ENCODE results near the gene PGGT1B. TPM values are rescaled to one million over a fixed set of nuclear protein-coding genes. Genes with fewer than 3 reads are reported as not detected.

Gene PGGT1B
- total RNA-seq, 2 experiments from 2014 or later: 37.7 to 38.3 TPM

DNA sequence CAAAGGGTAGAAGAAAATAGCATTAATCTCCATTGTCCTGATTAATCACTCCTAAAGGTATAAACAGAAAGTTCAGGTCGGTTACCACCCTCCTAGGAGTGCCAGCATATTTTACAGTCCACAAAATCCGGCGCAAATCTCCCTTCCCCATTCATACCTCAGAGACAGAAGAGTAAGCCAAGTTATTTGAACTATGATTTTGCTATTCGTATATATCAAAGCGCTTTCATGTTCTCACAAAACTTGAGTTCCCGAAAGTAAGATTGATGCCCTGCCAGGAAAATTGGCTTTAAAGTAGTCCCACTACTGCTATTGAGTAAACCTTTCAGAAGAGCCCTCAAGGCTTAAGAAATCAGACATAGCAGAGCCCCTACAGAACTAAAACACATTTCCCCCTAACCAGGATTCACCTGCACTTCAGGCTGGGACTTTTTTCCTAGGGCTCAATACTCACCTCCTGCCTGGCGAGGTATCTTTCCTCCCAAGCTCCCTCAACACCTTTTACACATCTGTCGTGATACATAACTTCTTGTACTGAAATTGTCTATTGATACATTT lies 71.1 kb downstream of the PGGT1B start:
- intact Hi-C loops (cut with micrococcal nuclease): no loop called here
- TF ChIP-seq CTCF (IDR thresholded peaks at IDR 0.05): no peak
- no peak overlapping the region for H3K4me3 Mint-ChIP-seq
- CTCF ChIA-PET: no interaction called here
- no peaks in the 10 kb centered on the region for H3K9me3 Mint-ChIP-seq
- POLR2A ChIA-PET: no interaction called here
- peaks cover 4% of the 10 kb centered on the region for H3K27me3 Mint-ChIP-seq
- ATAC-seq: no peak
- H3K36me3 Mint-ChIP-seq (ENCODE audit: low read depth): no peaks in the 10 kb centered on the region
- H3K27ac Mint-ChIP-seq: no peak overlapping the region
- DNase-seq: no peak
- no peaks in the 10 kb centered on the region for H3K4me1 Mint-ChIP-seq (ENCODE audit: low read depth)

- Mint-ChIP-seq H3K4me3 (no peak overlapping the region), H3K4me1 (ENCODE audit: low read depth) (no peaks in the 10 kb centered on the region), H3K9me3 (no peaks in the 10 kb centered on the region), H3K36me3 (ENCODE audit: low read depth) (no peaks in the 10 kb centered on the region), H3K27ac (no peak overlapping the region), H3K27me3 (peaks cover 8% of the 10 kb centered on the region)
- POLR2A ChIA-PET: no interaction called here
- DNase-seq (no peak), ATAC-seq (no peak)
- intact Hi-C loops (cut with micrococcal nuclease): no loop called here
- CTCF ChIA-PET: no interaction called here
- no peak for TF ChIP-seq CTCF (IDR thresholded peaks at IDR 0.05)
Observed at GRCh38 chr5:115190388-115190787, 72.3 kb downstream of the PGGT1B start.

- ATAC-seq: no peak
- H3K4me3 Mint-ChIP-seq: no peak overlapping the region
- ChIA-PET CTCF (interaction anchor here (2.1 kb wide), 1 partner anchor 92 kb away, joined by 5 read pairs; no protein-coding TSS in a partner anchor), POLR2A (no interaction called here)
- peaks cover 10% of the 10 kb centered on the region for H3K27me3 Mint-ChIP-seq
- intact Hi-C loops (cut with micrococcal nuclease): no loop called here
- H3K27ac Mint-ChIP-seq: no peak overlapping the region
- TF ChIP-seq CTCF (IDR thresholded peaks at IDR 0.05): no peak
- peaks cover 1% of the 10 kb centered on the region for H3K9me3 Mint-ChIP-seq
- no peak for DNase-seq
- no peaks in the 10 kb centered on the region for H3K36me3 Mint-ChIP-seq (ENCODE audit: low read depth)
- H3K4me1 Mint-ChIP-seq (ENCODE audit: low read depth): peaks cover under 1% of the 10 kb centered on the region
Observed at GRCh38 chr5:115189866-115190265, 72.8 kb downstream of the PGGT1B start.

DNA sequence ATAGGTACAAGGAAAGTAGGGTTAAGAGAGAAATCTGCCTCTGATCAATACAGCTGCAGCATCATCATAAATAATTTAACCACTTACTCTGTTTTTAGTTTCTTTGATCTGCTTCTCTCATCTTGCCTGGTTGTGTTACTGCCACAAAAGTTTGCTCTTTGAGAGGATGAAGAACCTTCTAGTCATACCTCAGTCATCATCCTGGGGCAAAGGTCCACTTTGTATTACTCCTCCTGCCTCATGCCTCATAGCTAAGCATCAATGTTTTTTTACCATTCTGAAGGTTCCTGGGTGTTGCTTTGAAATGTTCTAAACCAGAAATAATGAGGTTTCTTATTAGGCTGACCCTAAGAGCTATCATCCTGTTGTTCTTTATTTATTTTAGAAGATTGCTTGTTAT lies 75.9 kb downstream of the PGGT1B start:
- ATAC-seq: no peak
- H3K4me3 Mint-ChIP-seq: no peak overlapping the region
- H3K36me3 Mint-ChIP-seq (ENCODE audit: low read depth): no peaks in the 10 kb centered on the region
- peaks cover 1% of the 10 kb centered on the region for H3K9me3 Mint-ChIP-seq
- intact Hi-C loops (cut with micrococcal nuclease): no loop called here
- ChIA-PET POLR2A (interaction anchor here (0.6 kb wide), 1 partner anchor 20 kb away, joined by 4 read pairs; no protein-coding TSS in a partner anchor), CTCF (interaction anchor here (1.2 kb wide), 1 partner anchor 30 kb away, joined by 3 read pairs; no protein-coding TSS in a partner anchor)
- no peak for DNase-seq
- peaks cover 22% of the 10 kb centered on the region for H3K27me3 Mint-ChIP-seq
- H3K4me1 Mint-ChIP-seq (ENCODE audit: low read depth): peaks cover 5% of the 10 kb centered on the region
- TF ChIP-seq CTCF (IDR thresholded peaks at IDR 0.05): no peak
- H3K27ac Mint-ChIP-seq: no peak overlapping the region

- CTCF ChIA-PET: no interaction called here
- H3K36me3 Mint-ChIP-seq (ENCODE audit: low read depth): no peaks in the 10 kb centered on the region
- H3K4me3 Mint-ChIP-seq: no peak overlapping the region
- POLR2A ChIA-PET: no interaction called here
- no peak for DNase-seq
- intact Hi-C loops (cut with micrococcal nuclease): no loop called here
- H3K9me3 Mint-ChIP-seq: peaks cover 1% of the 10 kb centered on the region
- no peak for ATAC-seq
- H3K27me3 Mint-ChIP-seq: peaks cover 39% of the 10 kb centered on the region
- TF ChIP-seq CTCF (IDR thresholded peaks at IDR 0.05): no peak
- peaks cover 11% of the 10 kb centered on the region for H3K4me1 Mint-ChIP-seq (ENCODE audit: low read depth)
- no peak overlapping the region for H3K27ac Mint-ChIP-seq
Observed at GRCh38 chr5:115184770-115185169, 77.9 kb downstream of the PGGT1B start.

All from activated CD8-positive, alpha-beta T cell treated with anti-CD3 and anti-CD28 coated beads for 36 hours (primary cell).